GM10266 (cell line): Measurements from ENCODE around the gene HDC.

Source experiments
- DNase-seq: peaks from one replicate; pipeline ENCODE4 v3.0.0; 2012; ENCODE audit errors: extremely low spot score
- TF ChIP-seq, protein P1 (sequence below): IDR thresholded peaks from 2 replicates; pipeline ENCODE4 v1.5.1; 2012; ENCODE audit warnings: mild to moderate bottlenecking, low read depth; ENCODE audit not compliant: control insufficient read depth, insufficient read depth; ENCODE audit errors: missing control alignments

The HDC gene

DNA sequence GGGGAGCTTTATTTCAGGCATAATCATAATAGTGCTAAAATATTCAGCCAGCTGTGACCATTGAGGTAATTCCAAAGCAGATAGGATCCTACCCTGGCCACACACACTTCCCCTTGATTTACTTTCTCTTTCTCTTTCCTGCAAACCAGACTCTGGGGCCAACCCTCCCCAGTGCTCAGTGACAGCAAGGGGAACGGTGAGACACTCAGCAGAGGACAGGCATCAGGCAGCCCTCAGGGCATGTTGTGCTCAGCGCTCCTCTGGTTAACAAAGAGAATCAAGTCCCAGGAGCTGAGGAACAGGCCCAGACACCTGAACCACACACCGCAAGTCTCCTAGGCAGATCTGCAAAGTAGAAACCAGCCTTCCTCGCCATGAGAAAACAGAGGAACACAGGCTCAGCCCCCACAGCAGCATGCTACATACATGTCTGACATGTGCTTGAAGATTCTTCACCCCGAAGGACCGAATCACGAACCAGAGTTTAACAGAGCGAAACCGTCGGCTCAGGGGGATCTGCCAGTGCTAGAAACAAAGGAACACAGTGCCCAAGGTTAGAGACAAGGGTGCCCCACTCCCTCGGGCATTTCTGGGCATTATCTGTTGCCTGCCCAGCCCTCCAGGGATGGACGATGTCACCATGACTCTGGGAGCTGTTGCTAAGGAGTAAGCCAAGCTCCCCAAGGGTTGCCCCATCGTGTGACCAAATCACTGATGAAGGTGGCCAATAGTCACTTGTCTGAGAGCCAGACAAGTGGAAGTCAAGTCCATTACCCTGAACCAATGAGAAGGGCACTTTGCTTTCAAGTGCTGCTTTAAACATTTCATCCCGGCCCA lies 17.5 kb downstream of the HDC start:
- DNase-seq, result peak; percentile 60
- TF ChIP-seq, protein P1, sequence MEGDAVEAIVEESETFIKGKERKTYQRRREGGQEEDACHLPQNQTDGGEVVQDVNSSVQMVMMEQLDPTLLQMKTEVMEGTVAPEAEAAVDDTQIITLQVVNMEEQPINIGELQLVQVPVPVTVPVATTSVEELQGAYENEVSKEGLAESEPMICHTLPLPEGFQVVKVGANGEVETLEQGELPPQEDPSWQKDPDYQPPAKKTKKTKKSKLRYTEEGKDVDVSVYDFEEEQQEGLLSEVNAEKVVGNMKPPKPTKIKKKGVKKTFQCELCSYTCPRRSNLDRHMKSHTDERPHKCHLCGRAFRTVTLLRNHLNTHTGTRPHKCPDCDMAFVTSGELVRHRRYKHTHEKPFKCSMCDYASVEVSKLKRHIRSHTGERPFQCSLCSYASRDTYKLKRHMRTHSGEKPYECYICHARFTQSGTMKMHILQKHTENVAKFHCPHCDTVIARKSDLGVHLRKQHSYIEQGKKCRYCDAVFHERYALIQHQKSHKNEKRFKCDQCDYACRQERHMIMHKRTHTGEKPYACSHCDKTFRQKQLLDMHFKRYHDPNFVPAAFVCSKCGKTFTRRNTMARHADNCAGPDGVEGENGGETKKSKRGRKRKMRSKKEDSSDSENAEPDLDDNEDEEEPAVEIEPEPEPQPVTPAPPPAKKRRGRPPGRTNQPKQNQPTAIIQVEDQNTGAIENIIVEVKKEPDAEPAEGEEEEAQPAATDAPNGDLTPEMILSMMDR, result no peak

DNA sequence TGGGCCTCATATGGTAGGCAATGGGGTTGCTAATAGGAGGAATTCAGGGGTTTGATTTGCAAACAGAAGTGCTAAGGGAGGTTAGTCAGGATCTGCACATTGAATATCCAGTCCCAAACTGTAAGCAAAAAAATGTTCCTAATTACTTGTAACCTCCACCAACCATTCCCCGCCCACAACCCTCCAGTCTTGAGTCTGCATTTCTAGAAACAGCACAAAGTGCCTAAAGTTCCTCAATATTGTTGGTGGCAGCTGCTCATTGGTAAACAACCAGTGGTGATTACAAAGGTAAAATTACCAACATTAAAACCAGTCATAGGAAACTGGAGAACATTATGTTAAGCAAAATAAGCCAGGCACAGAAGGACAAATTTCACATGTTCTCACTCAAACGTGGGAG lies 18.9 kb downstream of the HDC start:
- DNase-seq, result no peak
- TF ChIP-seq, protein P1, result no peak

DNA sequence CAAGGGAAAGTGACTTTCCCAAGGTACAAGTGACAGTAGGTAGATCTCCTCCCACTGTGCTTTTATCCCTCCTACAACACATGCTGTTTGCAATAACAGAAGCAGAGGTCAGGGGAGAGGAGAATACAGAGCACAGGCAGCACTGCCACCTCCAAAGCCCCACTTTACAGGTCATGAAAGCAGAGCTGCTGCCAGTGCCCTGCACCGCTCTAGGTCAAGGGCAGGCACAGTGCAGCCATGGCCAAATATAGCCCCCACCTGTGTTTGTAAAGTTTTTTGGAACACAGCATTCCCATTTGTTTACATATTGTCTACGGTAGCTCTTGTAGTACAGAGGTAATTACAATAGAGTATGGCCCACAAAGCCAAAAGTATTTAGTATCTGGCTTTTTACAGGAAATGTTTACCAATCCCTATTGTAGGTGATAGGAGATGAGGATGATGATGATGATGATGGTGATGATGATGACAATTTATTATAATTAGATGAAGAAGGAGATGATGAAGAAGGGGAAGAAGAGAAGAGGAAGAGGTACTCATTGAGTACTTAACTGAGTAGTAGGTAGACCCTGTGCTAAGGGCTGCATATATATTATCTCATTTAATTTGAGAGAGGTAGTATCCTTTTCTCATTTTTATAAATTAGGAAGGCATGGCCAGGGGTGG lies 20.4 kb downstream of the HDC start:
- TF ChIP-seq, protein P1, result no peak
- no peak for DNase-seq

DNA sequence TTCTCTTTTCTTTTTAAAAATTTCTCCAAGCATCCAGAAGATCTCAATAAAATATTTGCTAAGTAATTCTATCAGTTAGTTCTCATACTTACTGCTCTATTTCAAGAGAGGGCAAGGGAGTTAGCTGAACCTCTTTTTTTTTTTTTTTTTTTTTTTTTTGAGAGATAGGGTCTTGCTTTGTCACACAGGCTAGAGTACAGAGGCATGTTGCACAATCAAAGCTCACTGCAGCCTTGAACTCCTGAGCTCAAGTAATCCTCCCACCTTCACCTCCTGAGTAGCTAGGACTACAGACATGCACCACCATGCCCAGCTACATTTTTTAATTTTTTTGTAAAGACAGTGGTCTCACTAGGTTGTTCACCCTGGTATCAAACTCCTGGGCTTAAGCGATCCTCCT lies 21.4 kb downstream of the HDC start:
- TF ChIP-seq, protein P1, result no peak
- DNase-seq, result no peak

DNA sequence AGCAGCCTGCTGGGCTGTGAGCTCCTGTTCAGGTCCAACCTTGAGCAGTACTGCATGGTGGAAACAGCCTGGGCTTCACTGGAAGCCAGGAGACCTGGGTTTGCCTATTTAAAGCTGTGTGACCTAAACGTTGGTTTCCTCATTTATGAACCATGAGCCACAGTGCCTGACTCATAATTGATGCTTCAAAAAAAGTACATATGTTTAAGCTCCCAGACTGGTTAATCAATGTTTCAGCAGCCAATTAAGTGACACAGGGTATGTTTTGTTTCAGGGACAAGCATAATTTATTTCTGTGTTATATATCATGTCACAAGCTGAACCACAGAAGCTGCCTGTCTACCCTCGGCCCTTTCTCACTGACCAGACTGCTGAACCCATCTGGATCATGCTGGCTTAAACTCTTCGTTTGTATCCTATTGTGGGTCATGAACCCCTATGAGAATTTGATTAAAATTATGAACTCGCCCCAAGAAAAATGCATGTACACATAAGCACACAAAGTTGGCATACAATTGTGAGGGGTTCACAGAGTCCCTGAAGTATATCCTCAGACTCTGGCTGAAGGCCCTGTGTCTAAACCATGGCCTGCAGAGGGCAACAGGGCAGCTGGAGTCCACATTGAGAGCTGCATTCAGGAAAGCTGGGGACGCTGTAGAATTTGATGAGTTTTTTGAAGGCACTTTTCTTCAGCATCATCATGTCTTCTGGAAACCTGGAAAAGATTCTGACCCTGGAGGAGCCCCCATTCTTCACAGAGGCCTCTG lies 23.7 kb downstream of the HDC start:
- TF ChIP-seq, protein P1, result no peak
- DNase-seq, result no peak

DNA sequence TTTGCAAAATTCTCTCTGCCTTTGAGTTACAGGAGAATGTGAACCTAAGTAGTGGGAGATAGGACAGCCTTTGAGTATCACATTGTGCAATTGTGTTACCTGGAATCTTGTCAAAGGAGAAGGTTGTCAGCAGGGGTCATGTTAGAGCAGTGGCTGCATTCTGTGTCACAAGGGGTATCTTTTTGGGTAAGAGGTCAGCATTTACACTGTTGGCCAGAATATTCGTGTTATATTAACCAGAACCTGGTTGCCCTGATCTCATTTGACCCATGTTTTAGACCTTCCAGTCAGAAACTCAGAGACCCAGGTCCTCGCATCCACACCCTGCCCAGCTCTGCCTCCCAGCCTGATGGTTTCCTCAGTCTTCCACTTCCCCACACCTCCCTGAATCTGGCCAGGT lies 27.3 kb downstream of the HDC start:
- TF ChIP-seq, protein P1, result no peak

More for the DNA sequence above, 27.3 kb downstream of the HDC start:
- no peak for DNase-seq
